Measurements from ENCODE around the gene CCNI2.

CCNI2 gene, protein sequence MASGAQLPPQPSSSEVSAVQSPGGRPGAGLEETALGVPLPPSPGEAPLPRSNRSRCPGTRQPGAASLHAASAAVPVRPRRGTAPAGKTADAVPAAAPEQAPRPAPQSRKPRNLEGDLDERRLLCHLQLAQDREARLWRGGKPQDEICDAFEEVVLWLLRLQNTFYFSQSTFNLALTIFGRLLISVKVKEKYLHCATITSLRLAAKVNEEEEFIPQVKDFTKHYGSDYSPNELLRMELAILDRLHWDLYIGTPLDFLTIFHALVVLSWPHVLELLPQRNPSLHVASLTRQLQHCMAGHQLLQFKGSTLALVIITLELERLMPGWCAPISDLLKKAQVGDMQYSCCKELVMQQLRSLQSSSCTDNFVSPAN

GRCh38 chr5:132746954-132747615 is at the start of gene CCNI2:
TSS of gene CCNI2 (plus strand) at chr5:132747426. CDS start at chr5:132747496, 70 bp downstream.
- peak; percentile 21 for DNase-seq (ENCODE audit: low read depth)

DNA sequence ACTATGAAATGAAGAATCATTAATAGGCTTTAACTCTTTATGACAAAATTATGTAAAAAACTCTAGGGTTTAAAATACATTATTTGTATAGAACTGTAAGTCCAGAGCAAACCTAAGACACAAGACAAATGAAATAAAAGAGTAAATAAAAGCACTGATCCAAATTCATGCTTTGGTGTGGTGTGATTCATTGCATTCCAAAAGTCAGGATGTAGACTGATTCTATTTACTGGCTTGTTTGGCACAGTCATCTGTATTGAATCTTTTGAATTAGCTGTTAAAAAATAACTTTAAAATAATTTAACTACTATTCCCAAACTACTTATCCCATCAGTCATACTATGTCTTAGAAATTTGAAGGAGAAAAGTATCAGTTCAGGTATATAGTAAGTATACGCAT is 42.4 kb upstream of the CCNI2 start:
- no peak for DNase-seq (ENCODE audit: low read depth)

GRCh38 chr5:132708645-132709044 is 38.6 kb upstream of the CCNI2 start:
- no peak for DNase-seq (ENCODE audit: low read depth)

- DNase-seq (ENCODE audit: low read depth) = no peak
These were observed 32.5 kb upstream of the CCNI2 start for GRCh38 chr5:132714456-132715307.

GRCh38 chr5:132718544-132719312 is 28.5 kb upstream of the CCNI2 start:
- no peak for DNase-seq (ENCODE audit: low read depth)

DNA sequence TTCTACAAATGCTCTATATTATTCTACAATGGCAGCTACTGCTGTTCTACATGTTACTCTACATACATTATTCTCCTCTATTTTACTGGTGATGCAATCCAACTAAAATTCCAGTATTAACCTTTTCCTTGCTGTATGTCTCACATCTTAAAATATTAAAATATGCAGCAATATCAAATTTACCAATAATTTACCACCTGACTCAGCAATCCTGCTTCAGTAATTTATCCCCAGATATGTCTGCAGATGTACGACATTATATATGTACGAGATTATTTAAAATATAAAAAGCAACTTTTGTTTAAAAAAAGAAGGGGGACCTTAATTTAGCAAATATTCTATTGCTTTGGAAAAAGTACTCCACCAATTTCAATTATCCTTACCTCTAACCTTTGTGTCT is 21.5 kb upstream of the CCNI2 start:
- no peak for DNase-seq (ENCODE audit: low read depth)

GRCh38 chr5:132729896-132730295 is 17.3 kb upstream of the CCNI2 start:
- DNase-seq (ENCODE audit: low read depth) = no peak

DNA sequence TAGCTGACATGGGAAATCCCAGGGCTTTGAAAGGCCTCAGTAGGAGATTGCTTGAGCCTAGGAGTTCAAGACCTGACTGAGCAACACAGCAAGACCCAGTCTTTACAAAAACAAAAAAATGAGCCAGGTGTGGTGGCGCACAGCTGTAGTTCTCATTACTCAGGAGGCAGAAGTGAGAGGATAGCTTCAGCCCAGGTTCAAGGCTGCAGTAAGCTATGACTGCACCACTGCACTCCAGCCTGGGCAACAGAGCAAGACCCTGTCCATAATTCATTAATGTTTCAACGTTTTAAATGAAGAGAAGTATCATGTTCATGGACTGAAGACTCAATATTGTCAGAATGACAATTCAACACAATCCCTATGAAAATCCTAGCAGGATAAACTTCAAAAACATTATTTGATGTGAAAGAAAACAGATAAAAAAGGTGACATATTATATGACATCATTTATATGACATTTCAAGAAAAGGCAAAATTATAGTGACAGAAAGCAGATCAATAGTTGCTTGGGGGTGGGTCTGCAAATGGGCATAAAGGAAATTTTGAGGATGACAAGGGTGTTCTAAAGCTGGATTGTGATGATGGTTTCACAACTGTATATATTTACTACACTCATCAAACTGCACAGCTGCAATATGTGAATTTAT is 13.6 kb upstream of the CCNI2 start:
- no peak for DNase-seq (ENCODE audit: low read depth)

GRCh38 chr5:132734687-132735086 is 12.5 kb upstream of the CCNI2 start:
- no peak for DNase-seq (ENCODE audit: low read depth)

DNA sequence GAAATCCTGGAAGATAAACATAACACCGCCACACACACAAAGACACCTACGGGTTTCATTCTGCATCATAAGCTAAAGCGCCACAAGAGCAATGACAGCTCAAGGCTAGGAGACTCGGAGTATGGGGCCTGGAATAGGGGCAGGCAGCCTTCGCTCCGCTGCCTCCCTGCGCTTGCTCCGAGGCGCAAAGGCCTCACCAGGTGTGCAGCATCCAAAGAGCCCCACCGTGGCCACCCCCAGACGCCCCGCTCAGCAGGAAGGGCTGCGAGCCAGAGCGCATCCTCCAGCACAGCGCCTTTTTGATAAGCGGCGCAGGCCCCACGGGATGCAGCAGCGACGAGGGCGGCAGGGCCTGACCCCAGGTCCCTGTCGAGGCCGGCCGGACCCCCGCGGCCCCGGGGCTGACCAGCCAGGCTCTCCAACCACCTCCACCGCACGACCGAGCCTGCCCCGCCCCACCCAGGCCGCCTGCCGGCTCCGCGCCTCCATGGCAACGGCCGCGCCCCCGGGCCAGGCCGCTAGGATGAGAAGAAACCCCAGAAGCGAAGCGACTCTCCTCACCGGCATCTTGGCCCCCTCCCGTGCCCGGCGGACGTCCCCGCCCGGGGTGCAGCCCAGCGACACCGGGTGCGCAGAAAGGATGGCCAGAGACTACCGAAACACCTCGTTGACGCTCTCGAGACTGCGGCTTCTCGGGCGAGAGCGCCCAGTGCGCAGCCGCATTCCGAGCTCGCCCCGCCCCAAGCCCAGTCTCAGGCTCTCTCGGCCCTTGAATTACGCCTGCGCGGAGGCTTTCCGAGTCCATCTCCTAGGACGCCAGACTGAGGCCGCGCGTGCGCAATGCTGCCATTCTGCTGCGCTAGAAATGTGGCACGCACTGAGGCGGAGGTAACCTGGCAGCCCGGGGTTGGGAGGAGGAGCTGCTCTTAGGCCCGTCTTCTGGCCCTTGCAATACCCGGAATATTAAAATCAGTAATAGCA is 10.1 kb upstream of the CCNI2 start, which contains the start of gene KIF3A:
Gene KIF3A, minus strand, starts transcription at position 694 of the 981 bp plus-strand sequence. Its CDS starts 127 bp downstream, at position 567.
- DNase-seq (ENCODE audit: low read depth) = peak; percentile 98

GRCh38 chr5:132737982-132738681 is 9.1 kb upstream of the CCNI2 start:
- no peak for DNase-seq (ENCODE audit: low read depth)

GRCh38 chr5:132739232-132739631 is 8.0 kb upstream of the CCNI2 start:
- DNase-seq (ENCODE audit: low read depth) = no peak

GRCh38 chr5:132742158-132742557 is 5.1 kb upstream of the CCNI2 start:
- no peak for DNase-seq (ENCODE audit: low read depth)

- DNase-seq (ENCODE audit: low read depth) = no peak
These were observed 4.6 kb upstream of the CCNI2 start for GRCh38 chr5:132742626-132743025.

GRCh38 chr5:132744659-132745058 is 2.6 kb upstream of the CCNI2 start:
- DNase-seq (ENCODE audit: low read depth) = no peak

DNA sequence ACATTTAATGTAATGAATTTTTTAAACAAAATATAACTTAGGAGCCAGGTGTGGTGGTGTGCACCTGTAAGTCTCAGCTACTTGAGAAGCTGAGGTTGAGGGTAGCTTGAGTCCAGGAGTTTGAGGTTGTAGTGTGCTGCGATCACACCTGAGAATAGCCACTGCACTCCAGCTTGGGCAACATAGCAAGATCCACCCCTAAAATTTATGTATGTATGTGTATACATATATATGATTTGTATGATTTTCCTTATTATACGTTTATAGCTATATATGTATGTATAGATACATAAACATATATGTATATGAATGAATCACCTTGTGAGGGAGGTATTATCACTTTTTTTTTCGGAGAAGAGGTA is 653 bp upstream of the CCNI2 start:
- DNase-seq (ENCODE audit: low read depth) = no peak

- peak; percentile 17 for DNase-seq (ENCODE audit: low read depth)
These were observed 602 bp downstream of the CCNI2 start for GRCh38 chr5:132747616-132748440.

DNA sequence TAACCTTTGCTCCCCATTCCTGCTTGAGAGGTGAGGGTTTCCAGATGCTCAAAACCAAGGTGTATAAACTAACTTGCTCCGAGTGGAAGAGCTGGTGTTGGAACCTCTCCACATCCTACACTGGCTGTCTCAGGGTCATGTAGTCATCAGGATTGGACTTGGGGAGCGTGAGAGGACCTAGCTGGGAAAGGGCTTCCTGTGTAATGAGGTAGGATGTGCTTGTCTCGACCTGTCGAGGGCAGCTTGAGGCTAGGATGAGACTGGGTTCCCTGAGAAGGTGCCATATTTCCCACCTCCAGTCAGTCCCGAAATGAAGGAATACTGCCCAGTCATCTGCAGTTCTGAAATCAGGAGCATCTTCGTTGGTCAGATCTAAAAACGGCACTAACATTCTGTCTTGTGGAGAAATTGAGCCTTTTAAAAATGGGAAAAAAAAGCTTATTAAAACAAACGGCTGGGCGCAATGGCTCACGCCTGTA is 1.3 kb downstream of the CCNI2 start:
- no peak for DNase-seq (ENCODE audit: low read depth)
